Measurements from ENCODE around the gene ITPR3.

- TF ChIP-seq CTCF (IDR thresholded peaks at IDR 0.05) = no peak
- TF ChIP-seq POLR2A (IDR thresholded peaks at IDR 0.05) = no peak
Observed at GRCh38 chr6:33634161-33634727, 13.1 kb downstream of the ITPR3 start.

Measured in lower leg skin (tissue), 3 donors.